Upper lobe of left lung (tissue), 6 donors: ENCODE results near the gene PHF23. TPM values are rescaled to one million over a fixed set of nuclear protein-coding genes. Genes with fewer than 3 reads are reported as not detected.
A peak's percentile ranks its signal among the peaks of the same experiment; 100 is the strongest.

Source experiments
- ATAC-seq, 2 donors: fragments of 200-7000 bp; cut with Tn5 transposase; one replicate each; pipeline ENCODE4 v1.9.1; 2022; ENCODE audit warnings: mild to moderate bottlenecking in 2 of 2, moderate library complexity in 2 of 2; ENCODE audit not compliant: low FRiP score in 2 of 2
- DNase-seq, 2 donors: peaks; one replicate each; pipeline ENCODE4 v3.0.0-alpha.2; 2019 to 2020
- H3K27ac ChIP-seq, 4 donors: fragments of 200-600 bp; sonication (generic); one replicate each; pipeline ENCODE4 v1.5.1; 2016 to 2019
- H3K27me3 ChIP-seq, 4 donors: fragments of 200-600 bp; sonication (generic); one replicate each; pipeline ENCODE4 v1.5.1; 2017 to 2019
- H3K36me3 ChIP-seq, 4 donors: fragments of 200-600 bp; sonication (generic); one replicate each; pipeline ENCODE4 v1.5.1; 2016 to 2019
- H3K4me1 ChIP-seq, 4 donors: fragments of 200-600 bp; sonication (generic); one replicate each; pipeline ENCODE4 v1.5.1; 2018 to 2019
- H3K4me3 ChIP-seq, 4 donors: fragments of 200-600 bp; sonication (generic); one replicate each; pipeline ENCODE4 v1.5.1; 2017 to 2019; ENCODE audit warnings: mild to moderate bottlenecking in 2 of 4, moderate library complexity in 1 of 4
- H3K9me3 ChIP-seq, 4 donors: fragments of 200-600 bp; sonication (generic); one replicate each; pipeline ENCODE4 v1.5.1; 2018 to 2019
- EP300 ChIP-seq, 4 donors: sonication (generic); formaldehyde crosslinking; IDR thresholded peaks; one replicate each; pipeline ENCODE4 v1.5.1; 2017; ENCODE audit warnings: antibody characterized with exemption in 4 of 4, control low read depth in 2 of 4
- POLR2A ChIP-seq, 4 donors: fragments of 450-650 bp; IDR thresholded peaks; one replicate each; pipeline ENCODE4 v1.5.1; 2016 to 2017; ENCODE audit warnings: antibody characterized with exemption in 4 of 4, mild to moderate bottlenecking in 2 of 4
- POLR2AphosphoS5 ChIP-seq, 2 donors: sonication (generic); formaldehyde crosslinking; IDR thresholded peaks; one replicate each; pipeline ENCODE4 v1.5.1; 2017; ENCODE audit warnings: antibody characterized with exemption in 2 of 2
- WGBS, 2 donors: methylation state at CpG; one replicate each; pipeline ENCODE4 v1.1.5; 2017 to 2018; 5-methylcytosine and 5-hydroxymethylcytosine counted together
- total RNA-seq, 6 donors: library from RNA; depleted of rRNA in 4 of 6; stranded (reverse); fragments of >200 nt in 4 of 6; gene quantifications; one replicate each; pipeline versions ENCODE4 v1.1.0 to v1.2.1, GENCODE V29; 2016 to 2021
- TF ChIP-seq, protein P1 (sequence below), 6 experiments: fragments of 450-650 bp in 4 of 6; fragments of 200-600 bp in 2 of 6; sonication (generic) in 2 of 6; IDR thresholded peaks; one replicate each; pipeline ENCODE4 v1.5.1; 2016 to 2019; ENCODE audit warnings: antibody characterized with exemption in 6 of 6
- donor health status: DM: no; HTN: no; CAD: no; lungs with moderate emphysema.
- donor health status: DM: no; HTN: yes; CAD: no; lungs with severe emphysema.

The PHF23 gene
- total RNA-seq, 6 donors from 2014 or later: 25.4 to 54.5 (median 31.2) TPM

DNA sequence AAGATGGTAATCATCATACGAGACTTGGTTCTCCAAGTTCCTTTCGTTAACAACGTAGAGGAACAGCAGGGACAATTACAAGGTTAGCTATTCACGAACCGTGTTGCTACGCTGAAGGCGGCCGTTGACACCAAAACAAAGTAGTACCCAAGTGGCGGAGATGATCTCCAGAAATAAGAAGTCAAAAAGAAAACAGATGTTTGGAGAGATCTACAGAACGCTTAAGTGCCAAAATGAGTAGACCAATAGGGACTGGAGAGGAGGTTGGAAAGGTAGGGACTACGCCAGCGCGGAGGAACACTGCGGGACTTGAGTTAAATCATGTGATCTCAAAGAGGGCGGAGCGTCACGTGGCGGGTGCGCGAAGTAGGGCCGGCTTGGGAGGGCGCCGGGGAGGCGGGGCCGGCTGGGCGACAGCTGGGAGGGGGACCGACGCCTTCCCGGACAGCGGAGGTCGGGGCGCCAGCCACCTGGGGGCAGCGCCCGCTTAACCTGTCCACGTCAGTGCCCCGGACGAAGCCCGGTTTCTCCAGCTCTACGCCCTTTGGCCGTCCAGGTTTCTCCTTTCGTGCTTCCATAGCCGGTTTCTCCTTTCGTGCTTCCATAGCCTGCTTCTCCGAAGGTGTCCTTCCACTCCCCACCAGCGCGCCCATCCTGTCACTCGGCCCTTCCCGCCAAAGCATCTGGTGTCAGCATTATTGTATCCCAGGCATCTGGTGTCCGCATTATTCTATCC, 3.6 kb upstream of the PHF23 start:
- DNase-seq: peak; percentile 94 to 97
- H3K36me3 ChIP-seq: peaks cover 0 to 46% (median 36%) of the 10 kb centered on the region in 4 donors
- 1 to 3% methylated on average over 48 to 49 of the region's 49 CpGs for WGBS, 2 donors

DNA sequence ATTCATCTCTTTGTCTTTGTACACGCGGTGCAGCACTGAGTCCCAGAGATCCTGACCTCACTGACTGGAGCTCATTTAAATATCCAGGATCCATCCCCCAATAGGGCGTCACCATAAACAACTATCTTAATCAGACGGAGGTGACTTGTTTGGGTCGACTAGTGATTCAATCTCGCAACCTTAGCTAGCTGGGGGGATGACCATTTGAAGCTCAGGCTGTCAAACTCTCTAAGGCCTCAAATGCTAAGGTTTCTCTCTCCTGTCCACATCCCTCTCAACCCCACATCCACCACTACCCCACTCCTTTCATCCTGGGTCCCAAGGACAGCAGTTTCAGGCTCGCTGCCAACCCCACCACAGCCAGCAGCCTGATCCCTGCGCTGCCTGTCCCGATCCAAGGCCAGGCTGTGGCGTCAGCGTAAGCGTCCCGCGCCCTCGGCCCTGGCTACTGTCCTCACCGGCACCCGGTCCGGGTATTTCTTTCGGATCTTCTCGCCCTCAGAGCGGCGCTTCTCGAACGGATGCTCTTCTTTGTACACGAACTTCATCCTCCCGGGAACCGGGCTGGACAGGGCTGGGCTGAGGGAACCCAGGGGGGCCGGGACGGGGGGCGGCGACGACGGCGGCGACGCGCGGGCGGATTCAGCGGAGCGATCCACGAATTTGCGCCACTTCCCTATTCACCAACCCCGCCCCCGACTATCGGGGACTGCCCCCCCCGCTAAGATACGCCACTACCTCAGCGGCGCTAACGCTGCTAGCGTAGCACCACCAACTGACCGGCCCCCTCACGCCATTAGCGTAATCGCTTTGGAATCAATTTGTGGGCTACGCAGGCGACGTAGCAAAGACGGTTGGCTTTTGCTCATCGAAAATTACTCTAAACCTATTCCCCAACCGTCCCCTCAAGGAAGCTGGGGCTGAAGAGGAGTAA, 2.8 kb upstream of the PHF23 start, which contains the start of gene GABARAP:
Gene GABARAP, minus strand, starts transcription at position 667 of the 934 bp plus-strand sequence. Its CDS starts 119 bp downstream, at position 548.
- WGBS, 2 donors: 0% methylated on average over 36 to 52 of the region's 62 CpGs
- TF ChIP-seq, protein P1, sequence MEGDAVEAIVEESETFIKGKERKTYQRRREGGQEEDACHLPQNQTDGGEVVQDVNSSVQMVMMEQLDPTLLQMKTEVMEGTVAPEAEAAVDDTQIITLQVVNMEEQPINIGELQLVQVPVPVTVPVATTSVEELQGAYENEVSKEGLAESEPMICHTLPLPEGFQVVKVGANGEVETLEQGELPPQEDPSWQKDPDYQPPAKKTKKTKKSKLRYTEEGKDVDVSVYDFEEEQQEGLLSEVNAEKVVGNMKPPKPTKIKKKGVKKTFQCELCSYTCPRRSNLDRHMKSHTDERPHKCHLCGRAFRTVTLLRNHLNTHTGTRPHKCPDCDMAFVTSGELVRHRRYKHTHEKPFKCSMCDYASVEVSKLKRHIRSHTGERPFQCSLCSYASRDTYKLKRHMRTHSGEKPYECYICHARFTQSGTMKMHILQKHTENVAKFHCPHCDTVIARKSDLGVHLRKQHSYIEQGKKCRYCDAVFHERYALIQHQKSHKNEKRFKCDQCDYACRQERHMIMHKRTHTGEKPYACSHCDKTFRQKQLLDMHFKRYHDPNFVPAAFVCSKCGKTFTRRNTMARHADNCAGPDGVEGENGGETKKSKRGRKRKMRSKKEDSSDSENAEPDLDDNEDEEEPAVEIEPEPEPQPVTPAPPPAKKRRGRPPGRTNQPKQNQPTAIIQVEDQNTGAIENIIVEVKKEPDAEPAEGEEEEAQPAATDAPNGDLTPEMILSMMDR (IDR thresholded peaks at IDR 0.05): no peak
- peak in 3 of 4 donors; percentile 33 to 79 (median 56) for TF ChIP-seq POLR2A (IDR thresholded peaks at IDR 0.05)
- TF ChIP-seq EP300 (IDR thresholded peaks at IDR 0.05): no peak
- TF ChIP-seq POLR2AphosphoS5 (IDR thresholded peaks at IDR 0.05): peak in 1 of 2 donors; percentile 74

More for the DNA sequence above, 3.6 kb upstream of the PHF23 start:
- Histone ChIP-seq H3K27me3 (no peaks in the 10 kb centered on the region), H3K4me3 (peak overlapping the region; percentile 44 to 99 (median 80)), H3K27ac (peak overlapping the region; percentile 92 to 100 (median 97)), H3K9me3 (no peaks in the 10 kb centered on the region), H3K4me1 (peaks cover 23 to 30% (median 26%) of the 10 kb centered on the region in 4 donors)
- TF ChIP-seq EP300 (IDR thresholded peaks at IDR 0.05) (peak in 3 of 4 donors; percentile 23 to 83 (median 61)), POLR2AphosphoS5 (IDR thresholded peaks at IDR 0.05) (peak; percentile 84 to 95), POLR2A (IDR thresholded peaks at IDR 0.05) (peak in 3 of 4 donors; percentile 57 to 83 (median 74))
- TF ChIP-seq, protein P1 (IDR thresholded peaks at IDR 0.05): peak in 3 of 6 experiments; percentile 10 to 39 (median 37)
- peak; percentile 83 to 84 for ATAC-seq

DNA sequence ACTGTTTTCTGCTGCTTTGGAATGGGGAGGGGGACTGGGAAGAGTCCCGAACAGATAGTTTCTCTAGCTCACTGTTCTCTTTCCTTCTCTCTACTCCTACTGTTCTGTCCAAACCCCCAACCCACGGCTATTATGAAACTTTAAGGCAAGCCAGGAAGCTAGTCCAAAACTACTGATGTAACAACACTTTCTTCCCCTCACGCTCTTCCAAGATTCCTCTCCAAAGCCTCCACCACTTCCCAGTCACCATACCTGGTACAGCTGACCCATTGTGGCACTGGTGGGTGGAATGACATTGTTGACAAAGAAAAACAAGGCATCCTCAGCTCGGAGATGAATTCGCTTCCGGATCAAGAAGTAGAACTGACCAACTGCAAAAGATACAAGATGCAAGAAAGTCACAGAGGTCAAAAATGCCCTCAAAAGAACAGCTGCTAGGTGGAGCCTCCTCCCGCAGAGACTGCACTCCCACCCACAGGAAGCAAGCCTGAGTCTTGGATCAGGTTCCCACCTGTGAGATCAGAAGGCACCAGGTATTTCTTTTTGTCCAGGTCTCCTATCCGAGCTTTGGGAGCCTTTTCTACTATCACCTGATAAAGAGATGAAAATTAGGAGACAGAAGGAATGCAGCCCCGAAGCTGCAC, 2.0 kb upstream of the PHF23 start:
- Histone ChIP-seq H3K27me3 (no peaks in the 10 kb centered on the region), H3K9me3 (no peaks in the 10 kb centered on the region), H3K27ac (peak overlapping the region; percentile 92 to 100 (median 97)), H3K36me3 (peaks cover 0 to 43% (median 35%) of the 10 kb centered on the region in 4 donors), H3K4me3 (peak overlapping the region; percentile 33 to 99 (median 80)), H3K4me1 (peaks cover 23 to 44% (median 34%) of the 10 kb centered on the region in 4 donors)
- WGBS, 2 donors: 24 to 41% methylated on average over 9 of the region's 9 CpGs
- TF ChIP-seq POLR2A (IDR thresholded peaks at IDR 0.05) (no peak), EP300 (IDR thresholded peaks at IDR 0.05) (no peak), POLR2AphosphoS5 (IDR thresholded peaks at IDR 0.05) (no peak)
- TF ChIP-seq, protein P1 (IDR thresholded peaks at IDR 0.05): no peak
- no peak for ATAC-seq
- no peak for DNase-seq

More for the DNA sequence above, 2.8 kb upstream of the PHF23 start, which contains the start of gene GABARAP:
- no peaks in the 10 kb centered on the region for H3K27me3 ChIP-seq
- peak within 1 kb of the TSS; percentile 92 to 100 (median 97) for H3K27ac ChIP-seq
- peaks cover 23 to 36% (median 32%) of the 10 kb centered on the region in 4 donors for H3K4me1 ChIP-seq
- H3K36me3 ChIP-seq: peaks cover 0 to 45% (median 36%) of the 10 kb centered on the region in 4 donors
- peak; percentile 76 to 90 for ATAC-seq
- H3K4me3 ChIP-seq: peak within 1 kb of the TSS; percentile 44 to 99 (median 80)
- peak; percentile 93 to 96 for DNase-seq
- no peaks in the 10 kb centered on the region for H3K9me3 ChIP-seq

DNA sequence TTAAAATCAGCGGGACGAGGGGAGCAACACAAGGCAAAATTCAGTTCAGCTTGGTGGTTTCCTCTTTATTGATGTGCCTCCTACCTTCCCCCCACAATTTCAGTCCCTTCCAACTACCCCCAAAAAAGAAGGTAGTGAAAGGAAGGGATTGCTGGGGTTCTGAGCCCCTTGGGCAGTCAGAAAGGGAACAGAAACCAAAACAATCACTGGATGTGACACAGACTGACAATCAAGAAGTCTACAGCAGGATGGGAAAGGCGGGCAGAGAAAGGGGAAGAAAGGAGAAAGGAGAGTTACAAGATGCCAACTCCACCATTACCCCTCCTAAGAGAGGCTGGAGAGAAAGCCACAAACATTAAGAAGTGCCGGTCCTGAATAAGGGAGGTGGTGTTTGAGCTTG, 1.1 kb upstream of the PHF23 start:
- no peak for ATAC-seq
- TF ChIP-seq EP300 (IDR thresholded peaks at IDR 0.05) (no peak), POLR2AphosphoS5 (IDR thresholded peaks at IDR 0.05) (no peak), POLR2A (IDR thresholded peaks at IDR 0.05) (no peak)
- TF ChIP-seq, protein P1 (IDR thresholded peaks at IDR 0.05): no peak
- H3K4me3 ChIP-seq: peak overlapping the region in 2 of 4 donors; percentile 85 to 99

More for the DNA sequence above, 1.1 kb upstream of the PHF23 start:
- no peaks in the 10 kb centered on the region for H3K9me3 ChIP-seq
- H3K36me3 ChIP-seq: peaks cover 0 to 43% (median 34%) of the 10 kb centered on the region in 4 donors
- no peaks in the 10 kb centered on the region for H3K27me3 ChIP-seq
- 58% methylated on average over 4 of the region's 4 CpGs for WGBS, 2 donors
- H3K4me1 ChIP-seq: peaks cover 23 to 46% (median 35%) of the 10 kb centered on the region in 4 donors
- H3K27ac ChIP-seq: peak overlapping the region; percentile 92 to 100 (median 97)
- no peak for DNase-seq
